H1 (cell line): ENCODE results near the gene PEX12. TPM values are rescaled to one million over a fixed set of nuclear protein-coding genes. Genes with fewer than 3 reads are reported as not detected.

ENCODE experiments used
- CTCF ChIA-PET: fragments of 300-600 bp; sonication (Branson Sonifier 250); formaldehyde crosslinking; loops from one replicate; lab custom pipeline; 2021; ENCODE audit not compliant: partially characterized antibody; lab: Charles Lee
- POLR2A ChIA-PET: fragments of 300-600 bp; sonication (Branson Sonifier 250); formaldehyde crosslinking; loops from one replicate; lab custom pipeline; 2021; ENCODE audit warnings: inconsistent platforms; ENCODE audit not compliant: partially characterized antibody; lab: Charles Lee
- DNase-seq, 2 experiments: peaks; one replicate each; pipeline versions ENCODE4 v3.0.0 to v3.0.0-alpha.2; 2010 to 2022; ENCODE audit warnings: low spot score in 2 of 2, low read depth in 1 of 2, mixed read lengths in 1 of 2
- FAIRE-seq: peaks from 2 replicates; lab custom pipeline; 2011; peaks lifted over from hg19 to GRCh38; lab: Jason Lieb, UNC
- H2AFZ ChIP-seq: 2 replicates; pipeline ENCODE4 v1.8.1; 2012; ENCODE audit warnings: low read length, inconsistent platforms
- H2AK5ac ChIP-seq: 2 replicates; pipeline ENCODE4 v1.6.1; 2013; ENCODE audit warnings: low read depth, low read length
- H2BK120ac ChIP-seq: replicated peaks from 2 replicates; pipeline ENCODE3; 2013; ENCODE audit warnings: low read depth, low read length, inconsistent platforms
- H2BK12ac ChIP-seq: 2 replicates; pipeline ENCODE4 v1.6.1; 2013; ENCODE audit warnings: low read depth, low read length
- H2BK15ac ChIP-seq: 2 replicates; pipeline ENCODE4 v1.6.1; 2013; ENCODE audit warnings: low read length
- H2BK20ac ChIP-seq: 2 replicates; pipeline ENCODE4 v1.6.1; 2013; ENCODE audit warnings: low read length
- H2BK5ac ChIP-seq: 2 replicates; pipeline ENCODE4 v1.6.1; 2013; ENCODE audit warnings: low read depth, low read length
- H3K14ac ChIP-seq: 2 replicates; pipeline ENCODE4 v1.6.1; 2013; ENCODE audit warnings: inconsistent platforms; ENCODE audit not compliant: insufficient read length
- H3K18ac ChIP-seq: 2 replicates; pipeline ENCODE4 v1.6.1; 2013; ENCODE audit warnings: low read length; ENCODE audit errors: extremely low read depth
- H3K23ac ChIP-seq: 2 replicates; pipeline ENCODE4 v1.6.1; 2013; ENCODE audit warnings: inconsistent platforms; ENCODE audit not compliant: insufficient read length
- H3K23me2 ChIP-seq: 2 replicates; pipeline ENCODE4 v1.6.1; 2013; ENCODE audit warnings: low read depth, low read length
- H3K27ac ChIP-seq: 2 replicates; pipeline ENCODE4 v1.6.1; 2011; ENCODE audit warnings: low read depth, low read length, inconsistent platforms
- H3K27me3 ChIP-seq, 4 experiments: replicated peaks in 1 of 4; 1 replicate in 1 of 4; 2 replicates in 3 of 4; pipeline versions ENCODE4 v1.6.1 to v1.8.1; 2011 to 2013; ENCODE audit warnings: low read length in 3 of 4, mild to moderate bottlenecking in 3 of 4, inconsistent platforms in 2 of 4, mixed read lengths in 2 of 4, moderate library complexity in 1 of 4; ENCODE audit not compliant: control insufficient read depth in 3 of 4, insufficient read depth in 3 of 4; ENCODE audit errors: extremely low read depth in 1 of 4
- H3K36me3 ChIP-seq, 4 experiments: 2 replicates each; pipeline versions ENCODE4 v1.6.1 to v1.8.1; 2011 to 2013; ENCODE audit warnings: mild to moderate bottlenecking in 4 of 4, low read length in 3 of 4, moderate library complexity in 2 of 4, control low read depth in 1 of 4, inconsistent platforms in 1 of 4; ENCODE audit not compliant: insufficient read depth in 4 of 4, control insufficient read depth in 2 of 4
- H3K4ac ChIP-seq: replicated peaks from 2 replicates; pipeline ENCODE3; 2013; ENCODE audit warnings: low read length, low read depth, mixed read lengths, inconsistent platforms; ENCODE audit not compliant: insufficient read length
- H3K4me1 ChIP-seq, 4 experiments: replicated peaks in 1 of 4; 1 replicate in 1 of 4; 2 replicates in 3 of 4; pipeline versions ENCODE4 v1.6.1 to v1.8.1; 2011 to 2013; ENCODE audit warnings: low read length in 3 of 4, inconsistent platforms in 2 of 4, mixed read lengths in 1 of 4; ENCODE audit not compliant: insufficient read depth in 4 of 4, control insufficient read depth in 3 of 4
- H3K4me2 ChIP-seq, 2 experiments: 2 replicates each; pipeline versions ENCODE4 v1.6.1 to v1.8.1; 2011 to 2013; ENCODE audit warnings: low read depth in 2 of 2, low read length in 2 of 2, control low read depth in 1 of 2, inconsistent platforms in 1 of 2, mild to moderate bottlenecking in 1 of 2; ENCODE audit not compliant: insufficient read depth in 1 of 2
- H3K4me3 ChIP-seq, 4 experiments: fragments of 200-600, 300-600 bp in 1 of 4; sonication (generic), shearing (Covaris generic), sonication (Bioruptor Twin) in 1 of 4; 2 replicates each; pipeline versions ENCODE4 v1.5.1 to v1.8.1; 2011 to 2016; ENCODE audit warnings: low read length in 4 of 4, low read depth in 3 of 4, control low read depth in 2 of 4, inconsistent platforms in 2 of 4, mild to moderate bottlenecking in 2 of 4, mixed read lengths in 1 of 4, moderate library complexity in 1 of 4; ENCODE audit not compliant: insufficient read depth in 2 of 4; ENCODE audit errors: extremely low read depth in 1 of 4
- H3K56ac ChIP-seq: replicated peaks from 2 replicates; pipeline ENCODE3; 2013; ENCODE audit warnings: low read depth, mild to moderate bottlenecking, mixed read lengths, low read length, inconsistent platforms; ENCODE audit not compliant: insufficient read length
- H3K79me1 ChIP-seq: 2 replicates; pipeline ENCODE4 v1.6.1; 2013; ENCODE audit warnings: low read depth, low read length, control low read depth
- H3K79me2 ChIP-seq, 2 experiments: 2 replicates each; pipeline versions ENCODE4 v1.6.1 to v1.8.1; 2012 to 2013; ENCODE audit warnings: low read length in 2 of 2, mild to moderate bottlenecking in 2 of 2, inconsistent platforms in 1 of 2; ENCODE audit not compliant: insufficient read depth in 2 of 2, control insufficient read depth in 1 of 2
- H3K9ac ChIP-seq, 4 experiments: replicated peaks in 1 of 4; 1 replicate in 1 of 4; 2 replicates in 3 of 4; pipeline versions ENCODE4 v1.6.1 to v1.8.1; 2011 to 2013; ENCODE audit warnings: low read depth in 3 of 4, low read length in 3 of 4, control low read depth in 2 of 4, mild to moderate bottlenecking in 2 of 4, moderate library complexity in 2 of 4, inconsistent platforms in 1 of 4; ENCODE audit errors: extremely low read depth in 1 of 4
- H3K9me3 ChIP-seq, 2 experiments: 2 replicates each; pipeline versions ENCODE4 v1.6.1 to v1.8.1; 2012 to 2013; ENCODE audit warnings: mild to moderate bottlenecking in 2 of 2, moderate library complexity in 2 of 2, control low read depth in 1 of 2, inconsistent platforms in 1 of 2, low read depth in 1 of 2, low read length in 1 of 2, mixed read lengths in 1 of 2; ENCODE audit not compliant: insufficient read depth in 2 of 2
- H4K20me1 ChIP-seq, 2 experiments: replicated peaks in 1 of 2; 2 replicates each; pipeline versions ENCODE3 to v1.8.1; 2011 to 2013; ENCODE audit warnings: inconsistent platforms in 2 of 2, low read length in 2 of 2, mild to moderate bottlenecking in 1 of 2; ENCODE audit not compliant: insufficient read depth in 2 of 2, control insufficient read depth in 1 of 2
- H4K5ac ChIP-seq: 2 replicates; pipeline ENCODE4 v1.6.1; 2013; ENCODE audit warnings: low read length, low read depth, mixed read lengths, inconsistent platforms; ENCODE audit not compliant: insufficient read length
- H4K8ac ChIP-seq: 2 replicates; pipeline ENCODE4 v1.8.0; 2013; ENCODE audit warnings: mild to moderate bottlenecking, moderate library complexity, low read length, inconsistent platforms; ENCODE audit not compliant: insufficient read depth; ENCODE audit errors: extremely low read depth
- H4K91ac ChIP-seq: replicated peaks from 2 replicates; pipeline ENCODE3; 2013; ENCODE audit warnings: low read length, mixed read lengths, inconsistent platforms; ENCODE audit not compliant: insufficient read length
- CBX8 ChIP-seq: fragments of 300-800, 300-1000 bp; sonication (generic); IDR thresholded peaks from 2 replicates; pipeline ENCODE4 v1.7.1; 2016; ENCODE audit warnings: low read depth, low read length, borderline replicate concordance
- CHD1 ChIP-seq: IDR thresholded peaks from 2 replicates; pipeline ENCODE4 v1.6.1; 2012; ENCODE audit warnings: low read depth, low read length, improper control_type of control experiment
- CHD2 ChIP-seq: IDR thresholded peaks from 2 replicates; pipeline ENCODE4 v1.6.1; 2012; ENCODE audit warnings: low read length, improper control_type of control experiment
- CTCF ChIP-seq, 3 experiments: IDR thresholded peaks; 1 replicate in 2 of 3; 2 replicates in 1 of 3; pipeline versions ENCODE4 v1.5.1 to v1.6.1; 2011; ENCODE audit warnings: low read length in 3 of 3, mild to moderate bottlenecking in 3 of 3, inconsistent platforms in 2 of 3, low read depth in 1 of 3, moderate library complexity in 1 of 3; ENCODE audit not compliant: insufficient read depth in 1 of 3; ENCODE audit errors: control extremely low read depth in 1 of 3
- GTF2F1 ChIP-seq: IDR thresholded peaks from 2 replicates; pipeline ENCODE4 v1.6.1; 2012; ENCODE audit warnings: low read depth, low read length, improper control_type of control experiment, borderline replicate concordance
- JUN ChIP-seq: IDR thresholded peaks from 2 replicates; pipeline ENCODE4 v1.6.1; 2011; ENCODE audit warnings: low read depth, mild to moderate bottlenecking, improper control_type of control experiment, low read length
- RAD21 ChIP-seq, 2 experiments: IDR thresholded peaks in 1 of 2; conservative IDR thresholded peaks in 1 of 2; 2 replicates each; pipeline ENCODE4 v1.6.1; 2011; ENCODE audit warnings: low read depth in 2 of 2, low read length in 2 of 2, improper control_type of control experiment in 1 of 2, inconsistent platforms in 1 of 2, mild to moderate bottlenecking in 1 of 2, moderate library complexity in 1 of 2
- RFX5 ChIP-seq: IDR thresholded peaks from 2 replicates; pipeline ENCODE4 v1.6.1; 2011; ENCODE audit warnings: low read depth, low read length, improper control_type of control experiment, borderline replicate concordance
- TCF12 ChIP-seq: IDR thresholded peaks from 2 replicates; pipeline ENCODE4 v1.6.1; 2011; ENCODE audit warnings: low read depth, mild to moderate bottlenecking, low read length
- USF2 ChIP-seq: IDR thresholded peaks from 2 replicates; pipeline ENCODE4 v1.6.1; 2011; ENCODE audit warnings: low read length, improper control_type of control experiment
- WGBS, 2 experiments: shearing (Covaris generic) in 1 of 2; methylation state at CpG; one replicate each; pipeline versions ENCODE4 v1.1.6 to v1.1.7; 2013 to 2015; ENCODE audit warnings: low lambda C conversion rate in 2 of 2, mixed read lengths in 2 of 2, inconsistent platforms in 1 of 2, low coverage in 1 of 2, missing lambda C conversion rate in 1 of 2; ENCODE audit not compliant: insufficient replicate concordance in 2 of 2, insufficient coverage in 1 of 2, insufficient read length in 1 of 2; ENCODE audit errors: extremely low coverage in 1 of 2, missing lambda C conversion rate in 1 of 2; 5-methylcytosine and 5-hydroxymethylcytosine counted together
- polyA plus RNA-seq, 7 experiments: library from polyadenylated mRNA; depleted of rRNA in 3 of 7; stranded (reverse) in 5 of 7; unstranded in 2 of 7; fragments of >200 nt in 5 of 7; fragments of 200-250 nt in 2 of 7; gene quantifications; 1 replicate in 5 of 7; 2 replicates in 1 of 7; 4 replicates in 1 of 7; pipeline versions ENCODE4 v1.2.1 to v1.2.3, GENCODE V29; 2011 to 2013; ENCODE audit warnings: missing spikeins in 2 of 7, mixed read lengths in 2 of 7
- total RNA-seq: library from RNA; stranded (reverse); fragmentation: NEBNext Ultra II Directional; extraction: Animal tissue kit (Norgen Biotek cat#: 25700); gene quantifications from 2 replicates; pipeline ENCODE4 v1.2.1, GENCODE V29; 2021

PEX12 gene
- total and polyA plus RNA-seq, 2 of the 8 experiments (the other 6 are each of a cell fraction or from before 2014, with no cell fraction given): 3.0 to 5.9 TPM

- Histone ChIP-seq H3K23me2 (peaks cover 8% of the 10 kb centered on the region), H3K14ac (no peak overlapping the region), H4K5ac (no peak overlapping the region), H2AK5ac (no peak overlapping the region), H4K91ac (no peak overlapping the region), H2AFZ (peak overlapping the region; percentile 95), H3K4ac (no peak overlapping the region), H3K27me3 (no peaks in the 10 kb centered on the region), H4K20me1 (no peaks in the 10 kb centered on the region), H2BK5ac (no peak overlapping the region), H3K4me2 (peak overlapping the region; percentile 92 to 94), H3K79me2 (no peaks in the 10 kb centered on the region), H4K8ac (no peak overlapping the region; the same call in 1 of the 2 replicates), H3K79me1 (no peaks in the 10 kb centered on the region), H3K36me3 (peaks cover 0 to 16% (median 1%) of the 10 kb centered on the region in 4 experiments; a peak in 2 of 8 replicates), H2BK15ac (peak overlapping the region; percentile 40; the same call in 1 of the 2 replicates), H3K9ac (peak overlapping the region in 2 of 4 experiments; percentile 28 to 52; a peak in 4 of 7 replicates), H3K4me3 (peak overlapping the region; percentile 81 to 85 (median 84)), H2BK12ac (no peak overlapping the region), H2BK120ac (no peak overlapping the region), H3K4me1 (peaks cover 0 to 2% (median under 1%) of the 10 kb centered on the region in 4 experiments; a peak in 1 of 7 replicates), H3K9me3 (no peaks in the 10 kb centered on the region), H3K27ac (no peak overlapping the region), H3K18ac (no peak overlapping the region), H2BK20ac (no peak overlapping the region), H3K23ac (no peak overlapping the region), H3K56ac (no peak overlapping the region)
- CTCF ChIA-PET: interaction anchor here (0.6 to 1.4 kb wide), 4 partner anchors 26 to 264 kb away, joined by 3 to 6 read pairs (median 4); no protein-coding TSS in a partner anchor
- POLR2A ChIA-PET: interaction anchor here (1.2 to 2.7 kb wide), 7 partner anchors 9 to 166 kb away, joined by 3 to 14 read pairs (median 5); partner anchors contain the start of gene AP2B1
- FAIRE-seq (no peak), DNase-seq (no peak)
- WGBS, 2 experiments: 26% methylated on average over 8 of the region's 8 CpGs; no CpG with 5 or more reads in 1 of the 2 experiments
- TF ChIP-seq CHD1: no peak
- TF ChIP-seq GTF2F1: no peak
- no peak for TF ChIP-seq RFX5
- no peak for TF ChIP-seq TCF12
- no peak for TF ChIP-seq CTCF (IDR thresholded peaks at IDR 0.05; ENCODE audit: control extremely low read depth in 1 of 3, insufficient read depth in 1 of 3, low read depth in 1 of 3, low read length in 3 of 3)
- no peak for TF ChIP-seq CBX8
- TF ChIP-seq RAD21 (IDR thresholded peaks at IDR 0.05 in 1 of 2, conservative IDR thresholded peaks at IDR 0.05 in 1 of 2; ENCODE audit: low read depth in 2 of 2, low read length in 2 of 2): no peak
- TF ChIP-seq USF2: no peak
- no peak for TF ChIP-seq CHD2
- no peak for TF ChIP-seq JUN
Measured at GRCh38 chr17:35577830-35578196, 558 bp downstream of the PEX12 start.
